ENCODE measurements around the gene KRT71.

KRT71 gene

DNA sequence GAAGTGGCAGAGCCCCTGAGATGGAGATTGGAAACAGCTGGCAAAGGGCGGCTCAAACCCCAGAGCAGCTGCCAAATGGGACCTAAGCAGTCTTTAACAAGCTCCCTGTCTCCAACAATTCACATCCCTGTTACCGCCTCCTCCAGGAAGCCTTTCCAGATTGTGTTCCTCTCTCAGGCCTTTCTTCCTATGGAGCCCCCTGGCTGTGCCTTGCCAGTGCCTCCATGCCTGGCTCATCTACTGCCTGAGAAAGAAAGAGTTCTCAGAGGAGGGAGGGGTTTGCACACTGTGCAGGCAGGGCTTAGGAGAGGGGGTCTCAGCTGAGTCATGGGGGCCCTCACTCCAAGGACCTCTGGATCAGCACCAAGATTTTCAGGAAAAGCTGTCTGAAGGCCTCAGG, 29.5 kb upstream of the KRT71 start:
- TF ChIP-seq, protein P1, sequence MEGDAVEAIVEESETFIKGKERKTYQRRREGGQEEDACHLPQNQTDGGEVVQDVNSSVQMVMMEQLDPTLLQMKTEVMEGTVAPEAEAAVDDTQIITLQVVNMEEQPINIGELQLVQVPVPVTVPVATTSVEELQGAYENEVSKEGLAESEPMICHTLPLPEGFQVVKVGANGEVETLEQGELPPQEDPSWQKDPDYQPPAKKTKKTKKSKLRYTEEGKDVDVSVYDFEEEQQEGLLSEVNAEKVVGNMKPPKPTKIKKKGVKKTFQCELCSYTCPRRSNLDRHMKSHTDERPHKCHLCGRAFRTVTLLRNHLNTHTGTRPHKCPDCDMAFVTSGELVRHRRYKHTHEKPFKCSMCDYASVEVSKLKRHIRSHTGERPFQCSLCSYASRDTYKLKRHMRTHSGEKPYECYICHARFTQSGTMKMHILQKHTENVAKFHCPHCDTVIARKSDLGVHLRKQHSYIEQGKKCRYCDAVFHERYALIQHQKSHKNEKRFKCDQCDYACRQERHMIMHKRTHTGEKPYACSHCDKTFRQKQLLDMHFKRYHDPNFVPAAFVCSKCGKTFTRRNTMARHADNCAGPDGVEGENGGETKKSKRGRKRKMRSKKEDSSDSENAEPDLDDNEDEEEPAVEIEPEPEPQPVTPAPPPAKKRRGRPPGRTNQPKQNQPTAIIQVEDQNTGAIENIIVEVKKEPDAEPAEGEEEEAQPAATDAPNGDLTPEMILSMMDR (conservative IDR thresholded peaks at IDR 0.05; ENCODE audit: low read length): no peak
- no peak for DNase-seq (ENCODE audit: low read depth)
- no peak overlapping the region for H3K4me3 ChIP-seq (ENCODE audit: low read length)

DNA sequence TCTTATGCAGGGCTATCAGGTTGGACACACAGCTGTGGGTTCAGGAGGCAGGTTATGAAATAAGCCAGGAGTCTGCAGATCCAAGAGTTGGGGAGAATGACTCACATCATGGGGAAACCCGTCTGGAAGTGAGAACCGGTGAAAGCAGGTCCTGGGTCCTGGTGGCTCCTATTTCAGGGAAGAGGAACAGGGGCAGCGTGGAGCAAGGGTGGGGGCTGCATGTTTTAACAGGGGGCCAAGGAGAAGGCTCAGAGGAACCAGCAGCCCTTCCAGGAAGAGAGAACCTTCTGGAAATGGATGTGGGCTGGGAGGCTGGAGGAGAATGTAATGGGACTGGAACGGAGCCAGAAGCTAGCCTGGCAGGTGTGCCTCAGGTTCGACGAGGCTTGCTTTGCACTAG, 28.5 kb upstream of the KRT71 start:
- DNase-seq (ENCODE audit: low read depth): peak; percentile 34
- no peak overlapping the region for H3K4me3 ChIP-seq (ENCODE audit: low read length)
- TF ChIP-seq, protein P1 (conservative IDR thresholded peaks at IDR 0.05; ENCODE audit: low read length): no peak

DNA sequence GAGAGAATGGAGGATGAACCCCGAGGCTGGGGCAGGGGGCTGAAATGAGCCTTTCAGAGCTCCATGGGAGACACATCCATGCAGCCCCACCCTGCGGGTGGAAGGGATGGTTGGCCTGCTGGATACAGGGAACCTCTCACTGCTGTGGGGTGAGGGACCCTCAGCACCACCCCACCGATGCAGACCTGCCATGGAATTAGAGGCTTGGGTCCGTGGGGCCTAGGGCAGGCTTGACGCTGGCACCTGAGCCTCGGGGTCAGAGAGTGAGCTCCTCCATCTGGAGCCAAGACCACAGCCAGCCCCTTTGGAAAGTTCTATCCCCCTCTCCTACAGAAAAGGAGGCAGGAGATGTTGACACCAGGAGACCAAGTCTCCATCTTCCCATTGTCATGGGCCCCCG, 28.1 kb upstream of the KRT71 start:
- DNase-seq (ENCODE audit: low read depth): no peak
- H3K4me3 ChIP-seq (ENCODE audit: low read length): no peak overlapping the region
- TF ChIP-seq, protein P1 (conservative IDR thresholded peaks at IDR 0.05; ENCODE audit: low read length): no peak

DNA sequence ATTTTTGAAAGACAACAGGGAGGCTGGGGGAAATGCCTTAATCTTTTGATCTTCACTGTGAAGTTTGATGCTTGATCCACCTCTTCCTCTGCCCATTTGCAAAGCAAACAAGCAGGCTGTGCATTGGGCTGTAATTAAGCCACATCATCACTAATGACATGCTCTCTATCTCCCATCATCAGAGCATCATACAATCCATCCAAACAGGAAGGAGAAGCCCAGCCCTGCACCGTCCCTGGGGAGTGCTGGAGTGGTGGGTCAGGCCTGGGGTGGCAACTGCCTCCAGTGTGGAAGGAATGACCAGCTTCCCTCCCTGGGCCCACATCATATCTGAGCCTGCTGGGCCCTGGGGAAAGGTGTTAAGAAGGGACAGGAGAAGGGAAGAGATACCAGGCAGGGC, 27.6 kb upstream of the KRT71 start:
- no peak for DNase-seq (ENCODE audit: low read depth)
- H3K4me3 ChIP-seq (ENCODE audit: low read length): no peak overlapping the region
- TF ChIP-seq, protein P1 (conservative IDR thresholded peaks at IDR 0.05; ENCODE audit: low read length): no peak

DNA sequence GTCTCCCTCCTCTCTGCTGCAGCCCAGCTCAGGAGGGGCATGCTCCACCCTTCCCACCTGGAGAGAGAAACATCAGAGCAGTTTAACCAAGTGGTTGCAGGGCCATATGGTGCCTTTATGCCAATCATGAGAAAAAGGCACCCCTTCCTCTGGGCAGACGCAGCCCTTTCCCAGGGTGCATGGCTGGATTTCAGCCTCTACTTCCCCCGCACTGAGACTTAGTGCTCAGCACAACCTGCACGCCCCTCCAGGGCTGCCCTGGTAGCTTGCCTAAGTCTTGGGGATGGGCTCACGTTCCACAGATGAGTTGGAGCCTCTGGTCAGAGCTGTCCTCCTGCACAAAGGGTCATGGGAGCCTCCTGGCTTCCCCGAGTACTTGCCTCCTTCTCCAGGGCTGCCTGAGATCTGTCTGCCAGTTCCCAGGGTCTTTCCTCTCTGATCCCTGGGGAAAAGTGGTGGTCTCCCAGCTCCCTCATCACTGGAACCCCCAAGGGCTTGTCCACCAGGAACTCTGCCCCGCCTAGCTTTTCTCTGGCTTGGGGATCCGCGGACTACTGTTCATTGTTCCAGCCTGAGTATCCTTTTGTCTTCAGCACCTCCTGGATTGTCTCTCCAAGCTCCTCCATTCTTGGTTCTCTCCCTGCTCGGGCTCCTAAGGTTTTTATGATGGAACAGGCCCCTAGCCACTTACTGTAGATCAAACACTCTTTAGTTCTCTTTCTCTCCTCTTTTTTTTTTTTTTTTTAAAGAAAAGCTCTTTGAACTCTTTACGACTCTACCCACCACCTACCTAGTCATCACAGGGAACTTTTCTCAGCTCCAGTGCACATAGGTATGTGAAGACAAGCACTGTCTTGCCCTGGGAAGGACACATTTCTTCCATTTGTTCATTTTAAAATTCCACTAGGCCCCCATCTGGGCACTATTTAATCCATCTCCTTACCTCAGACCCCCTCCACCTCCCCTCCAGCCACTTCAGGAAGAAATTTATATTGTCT, 26.8 kb upstream of the KRT71 start:
- no peak for DNase-seq (ENCODE audit: low read depth)
- TF ChIP-seq, protein P1 (conservative IDR thresholded peaks at IDR 0.05; ENCODE audit: low read length): no peak

DNA sequence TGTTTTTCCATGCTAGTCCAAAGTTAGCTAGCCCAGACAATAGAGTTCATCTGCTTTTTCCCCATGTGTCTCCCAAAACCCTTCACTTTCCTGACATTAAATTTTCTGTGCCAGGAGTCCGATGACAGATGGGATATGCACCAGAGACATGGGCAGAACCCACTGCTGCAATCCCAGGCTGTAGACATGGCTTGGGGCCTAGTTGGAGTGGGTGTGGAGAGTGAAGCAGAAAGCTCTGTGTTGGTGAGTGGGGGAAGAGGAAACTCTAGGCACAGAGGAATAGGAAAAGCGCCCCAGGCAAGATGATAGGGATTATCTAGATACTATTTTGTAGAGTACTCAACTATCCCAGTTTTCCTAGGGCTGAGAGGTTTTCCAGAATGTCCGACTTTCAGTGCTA, 25.5 kb upstream of the KRT71 start:
- no peak overlapping the region for H3K4me3 ChIP-seq (ENCODE audit: low read length)
- TF ChIP-seq, protein P1 (conservative IDR thresholded peaks at IDR 0.05; ENCODE audit: low read length): no peak
- no peak for DNase-seq (ENCODE audit: low read depth)

More for the DNA sequence above, 26.8 kb upstream of the KRT71 start:
- H3K4me3 ChIP-seq (ENCODE audit: low read length): no peak overlapping the region

DNA sequence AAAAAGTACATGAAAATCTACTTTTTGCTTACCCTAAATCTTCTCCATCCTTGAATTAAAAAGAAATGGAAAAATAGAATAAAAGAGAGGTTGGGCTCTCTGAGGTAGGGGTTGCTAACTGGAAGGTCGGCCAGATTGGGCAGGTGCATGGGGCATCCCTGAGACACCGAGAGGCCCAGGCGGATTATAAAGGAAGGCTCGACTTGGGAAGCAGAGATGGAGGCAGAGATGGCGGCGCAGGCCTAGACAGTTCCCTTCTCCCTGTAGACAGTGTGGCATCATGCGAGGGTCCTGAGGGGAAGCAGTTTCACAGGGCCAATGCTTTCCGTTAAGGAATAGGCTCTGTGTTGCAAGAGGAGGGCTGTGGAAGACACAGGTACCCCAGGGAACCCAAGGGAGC, 24.4 kb upstream of the KRT71 start:
- DNase-seq (ENCODE audit: low read depth): no peak
- TF ChIP-seq, protein P1 (conservative IDR thresholded peaks at IDR 0.05; ENCODE audit: low read length): no peak
- H3K4me3 ChIP-seq (ENCODE audit: low read length): no peak overlapping the region
